HepG2 (cell line): Measurements from ENCODE around the gene DMRT1. TPM values are rescaled to one million over a fixed set of nuclear protein-coding genes. Genes with fewer than 3 reads are reported as not detected.

ENCODE experiments used
- ATAC-seq: fragments of 200-7000 bp; cut with Tn5 transposase; 3 replicates; pipeline ENCODE4 v1.9.1; 2020; ENCODE audit warnings: mild to moderate bottlenecking, moderate library complexity
- BruUV-seq: library from RNA; stranded (reverse); fragments of 400-500 nt; replicated peaks from 2 replicates; lab custom pipeline; 2021; lab: Mats Ljungman, UMichigan
- CTCF ChIA-PET: fragments of 300-600 bp; formaldehyde crosslinking; extraction: SDS; loops from one replicate; lab custom pipeline; 2021; ENCODE audit warnings: low total read pairs, inconsistent platforms, low intra/inter-chr PET ratio; lab: Yijun Ruan, JAX
- POLR2A ChIA-PET: fragments of 350-600 bp; sonication (Branson Sonifier 250); formaldehyde crosslinking; loops from one replicate; lab custom pipeline; 2020; ENCODE audit warnings: antibody characterized with exemption, inconsistent platforms; lab: Yijun Ruan, JAX
- DNase-seq: peaks from one replicate; pipeline ENCODE4 v3.0.0-alpha.2; 2015; ENCODE audit warnings: low spot score
- FAIRE-seq: peaks from 3 replicates; lab custom pipeline; 2011; peaks lifted over from hg19 to GRCh38; lab: Jason Lieb, UNC
- H2AFZ ChIP-seq: one replicate; pipeline ENCODE4 v1.6.1; 2011; ENCODE audit warnings: low read length, inconsistent platforms
- H3K27ac ChIP-seq: fragments of 300-600 bp; 3 replicates; pipeline ENCODE4 v1.8.0; 2011; ENCODE audit warnings: mixed run types, mild to moderate bottlenecking, mixed read lengths, low read length, inconsistent platforms; ENCODE audit not compliant: insufficient read depth; ENCODE audit errors: extremely low read length
- H3K27me3 ChIP-seq, 2 experiments: fragments of 200-600 bp in 1 of 2; 2 replicates in 1 of 2; 3 replicates in 1 of 2; pipeline versions ENCODE4 v1.6.0 to v1.8.0; 2011; ENCODE audit warnings: low read length in 2 of 2, mild to moderate bottlenecking in 2 of 2, moderate library complexity in 2 of 2, inconsistent platforms in 1 of 2; ENCODE audit not compliant: insufficient read depth in 2 of 2, control insufficient read depth in 1 of 2
- H3K36me3 ChIP-seq, 2 experiments: fragments of 200-600 bp in 1 of 2; replicated peaks in 1 of 2; 2 replicates in 1 of 2; 3 replicates in 1 of 2; pipeline versions ENCODE4 v1.5.1 to v1.8.0; 2011; ENCODE audit warnings: low read length in 2 of 2, inconsistent platforms in 1 of 2; ENCODE audit not compliant: insufficient read depth in 2 of 2, control insufficient read depth in 1 of 2
- H3K4me1 ChIP-seq: 2 replicates; pipeline ENCODE4 v1.5.1; 2012; ENCODE audit warnings: low read length, inconsistent platforms; ENCODE audit not compliant: insufficient read depth
- H3K4me2 ChIP-seq: 2 replicates; pipeline ENCODE4 v1.6.0; 2011; ENCODE audit warnings: low read depth, low read length, inconsistent platforms
- H3K4me3 ChIP-seq, 3 experiments: fragments of 200-600 bp in 1 of 3; sonication (generic), shearing (Covaris generic) in 1 of 3; replicated peaks in 1 of 3; 2 replicates each; pipeline ENCODE4 v1.5.1; 2011 to 2016; ENCODE audit warnings: low read length in 3 of 3, inconsistent platforms in 2 of 3, low read depth in 2 of 3, mild to moderate bottlenecking in 2 of 3, control low read depth in 1 of 3, mixed read lengths in 1 of 3; ENCODE audit not compliant: insufficient read depth in 1 of 3
- H3K79me2 ChIP-seq: one replicate; pipeline ENCODE4 v1.6.1; 2011; ENCODE audit warnings: low read length, inconsistent platforms; ENCODE audit not compliant: insufficient read depth
- H3K9ac ChIP-seq: 2 replicates; pipeline ENCODE4 v1.6.0; 2011; ENCODE audit warnings: mild to moderate bottlenecking, low read depth, low read length, inconsistent platforms; ENCODE audit not compliant: insufficient read depth
- H3K9me3 ChIP-seq: 2 replicates; pipeline ENCODE4 v1.5.1; 2012; ENCODE audit warnings: mild to moderate bottlenecking, low read length
- H4K20me1 ChIP-seq: 2 replicates; pipeline ENCODE4 v1.6.0; 2011; ENCODE audit warnings: inconsistent platforms, mild to moderate bottlenecking, low read length, moderate library complexity; ENCODE audit not compliant: insufficient read depth
- ADNP ChIP-seq: sonication (generic); formaldehyde crosslinking; IDR thresholded peaks from 2 replicates; pipeline ENCODE4 v1.4.0; 2020; ENCODE audit warnings: missing genetic modification reagents
- DRAP1 ChIP-seq: IDR thresholded peaks from 2 replicates; pipeline ENCODE4 v1.6.1; 2016; ENCODE audit warnings: missing genetic modification reagents, missing compliant biosample characterization
- SATB2 ChIP-seq: sonication (generic); formaldehyde crosslinking; IDR thresholded peaks from 2 replicates; pipeline ENCODE4 v1.5.0; 2020; ENCODE audit warnings: missing genetic modification reagents
- SRSF4 ChIP-seq: fragments of 200-400 bp; formaldehyde crosslinking; IDR thresholded peaks from one replicate; pipeline ENCODE4 v1.6.1; 2018; ENCODE audit warnings: mild to moderate bottlenecking, low read depth, low read length, moderate library complexity; ENCODE audit not compliant: poor library complexity, severe bottlenecking
- TMF1 ChIP-seq: sonication (generic); formaldehyde crosslinking; IDR thresholded peaks from 2 replicates; pipeline ENCODE4 v1.8.1; 2022; ENCODE audit warnings: low read depth, missing genetic modification reagents
- TSC22D2 ChIP-seq: sonication (generic); formaldehyde crosslinking; IDR thresholded peaks from 2 replicates; pipeline ENCODE4 v1.5.1; 2020; ENCODE audit warnings: missing genetic modification reagents, mild to moderate bottlenecking, borderline replicate concordance
- ZBTB8A ChIP-seq: sonication (generic); formaldehyde crosslinking; IDR thresholded peaks from 2 replicates; pipeline ENCODE4 v1.4.0; 2020; ENCODE audit warnings: mild to moderate bottlenecking, low read depth, missing genetic modification reagents, borderline replicate concordance
- ZNF605 ChIP-seq: sonication (generic); formaldehyde crosslinking; IDR thresholded peaks from 2 replicates; pipeline ENCODE4 v1.8.0; 2022; ENCODE audit warnings: mild to moderate bottlenecking, missing genetic modification reagents
- ZSCAN31 ChIP-seq: sonication (generic); formaldehyde crosslinking; IDR thresholded peaks from 2 replicates; pipeline ENCODE4 v1.5.0; 2020; ENCODE audit warnings: low read depth, mild to moderate bottlenecking, missing genetic modification reagents
- whole genome bisulfite sequencing: methylation state at CpG from one replicate; pipeline ENCODE4 v1.1.6; 2017; ENCODE audit warnings: low lambda C conversion rate; 5-methylcytosine and 5-hydroxymethylcytosine counted together
- in situ Hi-C: cut with HindIII; loops from 2 replicates; pipeline ENCODE4 v1.10.0; 2017; ENCODE audit warnings: low pct_unique_long_range_greater_than_20kb; ENCODE audit not compliant: extremely low pct_ligation_motif_present
- intact Hi-C: fragments of 100-400 bp; cut with micrococcal nuclease; formaldehyde crosslinking; loops from one replicate; pipeline ENCODE4 v1.10.0; 2022; ENCODE audit not compliant: unreplicated experiment
- polyA plus RNA-seq, 8 experiments: library from polyadenylated mRNA; depleted of rRNA in 3 of 8; stranded (reverse) in 7 of 8; unstranded in 1 of 8; fragments of >200 nt; fragmentation: Illumina TruSeq in 4 of 8; extraction: Trizol in 4 of 8; gene quantifications; 2 replicates each; pipeline versions ENCODE4 v1.2.1 to v1.2.3, GENCODE V29; 2011 to 2016; ENCODE audit warnings: low read depth in 4 of 8, missing spikeins in 1 of 8, mixed read lengths in 1 of 8; ENCODE audit not compliant: insufficient read depth in 1 of 8
- total RNA-seq, 5 experiments: library from RNA; depleted of rRNA; stranded (reverse); fragments of >200 nt; fragmentation: Illumina TruSeq; extraction: Trizol; gene quantifications; 2 replicates each; pipeline ENCODE4 v1.2.3, GENCODE V29; 2016; ENCODE audit warnings: low read depth in 1 of 5

The DMRT1 gene
- total and polyA plus RNA-seq, 2 of the 13 experiments (the other 11 are each of a cell fraction or from before 2014, with no cell fraction given) = not detected

GRCh38 chr9:959105-959504, 117.6 kb downstream of the DMRT1 start:
- CTCF ChIA-PET = no interaction called here
- Histone ChIP-seq H3K4me3 (no peak overlapping the region), H3K4me2 (no peak overlapping the region), H2AFZ (no peak overlapping the region), H3K36me3 (no peaks in the 10 kb centered on the region), H3K9ac (no peak overlapping the region), H3K79me2 (no peaks in the 10 kb centered on the region), H3K27ac (no peak overlapping the region), H3K4me1 (no peaks in the 10 kb centered on the region), H3K27me3 (peaks cover 1 to 15% of the 10 kb centered on the region in 2 experiments; a peak in 3 of 5 replicates), H4K20me1 (no peaks in the 10 kb centered on the region), H3K9me3 (no peaks in the 10 kb centered on the region)
- intact Hi-C loops (no loop called here), in situ Hi-C loops (no loop called here)
- BruUV-seq = no TSS peak
- ATAC-seq (no peak), FAIRE-seq (no peak), DNase-seq (no peak)
- 19% methylated on average over 4 of the region's 4 CpGs for WGBS
- no peak for TF ChIP-seq SATB2
- POLR2A ChIA-PET = no interaction called here

GRCh38 chr9:959914-960313, 118.4 kb downstream of the DMRT1 start:
- no peak overlapping the region for H3K4me3 ChIP-seq
- ATAC-seq = no peak
- ChIA-PET CTCF (no interaction called here), POLR2A (no interaction called here)
- no peaks in the 10 kb centered on the region for H3K36me3 ChIP-seq
- DNase-seq = no peak
- intact Hi-C loops (no loop called here), in situ Hi-C loops (no loop called here)
- no peaks in the 10 kb centered on the region for H3K4me1 ChIP-seq
- no TSS peak for BruUV-seq
- no peak overlapping the region for H3K9ac ChIP-seq
- H3K79me2 ChIP-seq = no peaks in the 10 kb centered on the region
- H3K4me2 ChIP-seq = no peak overlapping the region
- H3K27me3 ChIP-seq = peaks cover 0 to 20% of the 10 kb centered on the region in 2 experiments; a peak in 3 of 5 replicates
- WGBS = 0% methylated on average over 4 of the region's 4 CpGs
- no peak for TF ChIP-seq ADNP
- TF ChIP-seq TSC22D2 (CRISPR knock-in tag) = no peak
- TF ChIP-seq ZBTB8A (CRISPR knock-in tag) = no peak
- TF ChIP-seq SRSF4 = no peak
- no peak for TF ChIP-seq TMF1 (CRISPR knock-in tag)
- TF ChIP-seq ZNF605 (CRISPR knock-in tag) = no peak
- TF ChIP-seq DRAP1 (CRISPR knock-in tag) = no peak
- TF ChIP-seq ZSCAN31 (CRISPR knock-in tag) = no peak
- no peak overlapping the region for H3K27ac ChIP-seq
- no peak for FAIRE-seq
- H2AFZ ChIP-seq = no peak overlapping the region
- H3K9me3 ChIP-seq = no peaks in the 10 kb centered on the region
- no peaks in the 10 kb centered on the region for H4K20me1 ChIP-seq
